Measurements from ENCODE around the gene CIROP.

- TF ChIP-seq CTCF (conservative IDR thresholded peaks at IDR 0.05 in 1 of 2, IDR thresholded peaks at IDR 0.05 in 1 of 2; ENCODE audit: low read depth in 1 of 2, low read length in 2 of 2) (no peak), EZH2 (IDR thresholded peaks at IDR 0.05; ENCODE audit: low read length, missing control alignments) (no peak)
These were observed 11.7 kb downstream of the CIROP start for GRCh38 chr14:23093104-23093503.

All from fibroblast of lung (primary cell).